ENCODE measurements around the gene DNAH8.

Gene DNAH8

GRCh38 chr6:38701551-38701950 is 13.6 kb upstream of the DNAH8 start:
- no peak for DNase-seq

- peak; percentile 57 to 91 for DNase-seq
Observed at GRCh38 chr6:38702558-38703397, 12.3 kb upstream of the DNAH8 start, which contains the start of gene GLO1. Gene GLO1 (minus strand): TSS chr6:38703145. CDS start chr6:38703054, 91 bp downstream.

GRCh38 chr6:38703949-38704590 is 11.0 kb upstream of the DNAH8 start:
- DNase-seq: no peak

- DNase-seq: no peak
Observed at GRCh38 chr6:38705924-38706323, 9.2 kb upstream of the DNAH8 start.

GRCh38 chr6:38708496-38708895 is 6.6 kb upstream of the DNAH8 start:
- DNase-seq: no peak

- no peak for DNase-seq
Observed at GRCh38 chr6:38713812-38714211, 1.3 kb upstream of the DNAH8 start.

GRCh38 chr6:38714239-38715015 is 684 bp upstream of the DNAH8 start:
- DNase-seq: no peak

- DNase-seq: no peak
Observed at GRCh38 chr6:38716825-38717224, 1.7 kb downstream of the DNAH8 start.

GRCh38 chr6:38719358-38719757 is 4.2 kb downstream of the DNAH8 start:
- no peak for DNase-seq

GRCh38 chr6:38720295-38720694 is 5.2 kb downstream of the DNAH8 start:
- DNase-seq: no peak

GRCh38 chr6:38722038-38722437 is 6.9 kb downstream of the DNAH8 start:
- DNase-seq: no peak

- DNase-seq: no peak
Observed at GRCh38 chr6:38722727-38723334, 7.7 kb downstream of the DNAH8 start.

GRCh38 chr6:38723783-38724182 is 8.7 kb downstream of the DNAH8 start:
- no peak for DNase-seq

- no peak for DNase-seq
Observed at GRCh38 chr6:38724343-38724742, 9.2 kb downstream of the DNAH8 start.

- DNase-seq: no peak
Observed at GRCh38 chr6:38725414-38726183, 10.5 kb downstream of the DNAH8 start.

- no peak for DNase-seq
Observed at GRCh38 chr6:38728203-38728602, 13.1 kb downstream of the DNAH8 start.

- peak in 1 of 2 experiments; percentile 2 for DNase-seq
Observed at GRCh38 chr6:38730140-38730862, 15.2 kb downstream of the DNAH8 start.

GRCh38 chr6:38736951-38737350 is 21.8 kb downstream of the DNAH8 start:
- no peak for DNase-seq

- DNase-seq: no peak
Observed at GRCh38 chr6:38738261-38738660, 23.1 kb downstream of the DNAH8 start.

- no peak for DNase-seq
Observed at GRCh38 chr6:38739532-38739931, 24.4 kb downstream of the DNAH8 start.

- DNase-seq: no peak
Observed at GRCh38 chr6:38749473-38749872, 34.4 kb downstream of the DNAH8 start.
